IMR-90 (cell line): ENCODE data around the gene HOMER3. TPM values are rescaled to one million over a fixed set of nuclear protein-coding genes. Genes with fewer than 3 reads are reported as not detected.

Experiments
- ATAC-seq: fragments of 200-7000 bp; cut with Tn5 transposase; 2 replicates; pipeline ENCODE4 v1.9.1; 2020; ENCODE audit warnings: low read depth, mild to moderate bottlenecking, moderate library complexity
- BruUV-seq: library from RNA; stranded (reverse); fragments of 400-500 nt; replicated peaks from 2 replicates; lab custom pipeline; 2021; lab: Mats Ljungman, UMichigan
- CTCF ChIA-PET: fragments of 300-600 bp; formaldehyde crosslinking; extraction: SDS; loops from one replicate; lab custom pipeline; 2021; ENCODE audit warnings: antibody characterized with exemption; lab: Yijun Ruan, JAX
- POLR2A ChIA-PET: fragments of 300-600 bp; sonication (Branson Sonifier 250); formaldehyde crosslinking; loops from one replicate; lab custom pipeline; 2022; ENCODE audit warnings: antibody characterized with exemption; ENCODE audit not compliant: unreplicated experiment; lab: Charles Lee
- DNase-seq: peaks from one replicate; pipeline ENCODE4 v3.0.0; 2013
- H2AFZ ChIP-seq: replicated peaks from 2 replicates; pipeline ENCODE3; 2013; ENCODE audit warnings: low read length, mild to moderate bottlenecking; ENCODE audit not compliant: poor library complexity
- H2AK5ac ChIP-seq: 2 replicates; pipeline ENCODE4 v1.6.1; 2013; ENCODE audit warnings: low read depth, low read length, inconsistent platforms
- H2AK9ac ChIP-seq: replicated peaks from 2 replicates; pipeline ENCODE3; 2013; ENCODE audit warnings: mild to moderate bottlenecking, low read depth, low read length, moderate library complexity; ENCODE audit not compliant: poor library complexity
- H2BK120ac ChIP-seq: 2 replicates; pipeline ENCODE4 v1.6.1; 2013; ENCODE audit warnings: low read depth, low read length, inconsistent platforms
- H2BK15ac ChIP-seq: 3 replicates; pipeline ENCODE4 v1.6.1; 2013; ENCODE audit warnings: low read depth, low read length, inconsistent platforms
- H2BK20ac ChIP-seq: 2 replicates; pipeline ENCODE4 v1.6.1; 2013; ENCODE audit warnings: low read depth, mild to moderate bottlenecking, inconsistent platforms, low read length, moderate library complexity
- H2BK5ac ChIP-seq: 2 replicates; pipeline ENCODE4 v1.6.1; 2013; ENCODE audit warnings: mild to moderate bottlenecking, low read depth, low read length, inconsistent platforms; ENCODE audit not compliant: poor library complexity, severe bottlenecking
- H3K14ac ChIP-seq: replicated peaks from 2 replicates; pipeline ENCODE4 v1.6.1; 2013; ENCODE audit warnings: low read depth, low read length, inconsistent platforms
- H3K18ac ChIP-seq: 2 replicates; pipeline ENCODE4 v1.6.1; 2013; ENCODE audit warnings: low read depth, low read length, control low read depth
- H3K23ac ChIP-seq: 2 replicates; pipeline ENCODE4 v1.6.1; 2013; ENCODE audit warnings: low read depth, low read length, inconsistent platforms
- H3K27ac ChIP-seq: 2 replicates; pipeline ENCODE4 v1.5.1; 2013; ENCODE audit warnings: mild to moderate bottlenecking, control low read depth, low read length; ENCODE audit not compliant: insufficient read depth
- H3K27me3 ChIP-seq: 2 replicates; pipeline ENCODE4 v1.6.1; 2013; ENCODE audit warnings: low read length; ENCODE audit not compliant: control insufficient read depth, insufficient read depth
- H3K36me3 ChIP-seq: 2 replicates; pipeline ENCODE4 v1.6.1; 2013; ENCODE audit warnings: low read length, mixed read lengths; ENCODE audit not compliant: control insufficient read depth, insufficient read depth
- H3K4ac ChIP-seq: 2 replicates; pipeline ENCODE4 v1.6.1; 2013; ENCODE audit warnings: low read depth, low read length, inconsistent platforms
- H3K4me1 ChIP-seq: 2 replicates; pipeline ENCODE4 v1.6.1; 2013; ENCODE audit warnings: low read length, mixed read lengths; ENCODE audit not compliant: control insufficient read depth, insufficient read depth
- H3K4me2 ChIP-seq: 2 replicates; pipeline ENCODE4 v1.6.1; 2013; ENCODE audit warnings: low read depth, mild to moderate bottlenecking, control low read depth, low read length, moderate library complexity
- H3K4me3 ChIP-seq: 2 replicates; pipeline ENCODE4 v1.5.1; 2013; ENCODE audit warnings: low read depth, mild to moderate bottlenecking, control low read depth, low read length, moderate library complexity; ENCODE audit not compliant: insufficient read depth
- H3K56ac ChIP-seq: 2 replicates; pipeline ENCODE4 v1.6.1; 2013; ENCODE audit warnings: low read length, inconsistent platforms; ENCODE audit not compliant: insufficient read depth; ENCODE audit errors: extremely low read depth
- H3K79me1 ChIP-seq, 2 experiments: 2 replicates each; pipeline ENCODE4 v1.6.1; 2013; ENCODE audit warnings: low read length in 2 of 2, inconsistent platforms in 1 of 2, low read depth in 1 of 2
- H3K9ac ChIP-seq: 2 replicates; pipeline ENCODE4 v1.6.1; 2013; ENCODE audit warnings: low read depth, low read length, control low read depth
- H3K9me1 ChIP-seq: 2 replicates; pipeline ENCODE4 v1.6.1; 2013; ENCODE audit warnings: low read length, inconsistent platforms; ENCODE audit not compliant: insufficient read depth
- H3K9me3 ChIP-seq: 2 replicates; pipeline ENCODE4 v1.6.1; 2013; ENCODE audit warnings: low read length; ENCODE audit not compliant: control insufficient read depth, insufficient read depth
- H4K20me1 ChIP-seq: 2 replicates; pipeline ENCODE4 v1.6.1; 2013; ENCODE audit warnings: low read length, inconsistent platforms; ENCODE audit not compliant: insufficient read depth
- H4K5ac ChIP-seq: 2 replicates; pipeline ENCODE4 v1.6.1; 2013; ENCODE audit warnings: mild to moderate bottlenecking, low read depth, low read length, control low read depth
- H4K8ac ChIP-seq, 2 experiments: 2 replicates each; pipeline ENCODE4 v1.6.1; 2013; ENCODE audit warnings: low read depth in 2 of 2, low read length in 2 of 2, control low read depth in 1 of 2, inconsistent platforms in 1 of 2
- H4K91ac ChIP-seq: 2 replicates; pipeline ENCODE4 v1.6.1; 2013; ENCODE audit warnings: low read depth, low read length, inconsistent platforms; ENCODE audit not compliant: insufficient read depth
- CEBPB ChIP-seq: IDR thresholded peaks from 2 replicates; pipeline ENCODE4 v1.6.1; 2012; ENCODE audit warnings: low read depth, low read length, improper control_type of control experiment
- CTCF ChIP-seq: conservative IDR thresholded peaks from 2 replicates; pipeline ENCODE4 v1.5.1; 2012; ENCODE audit warnings: mild to moderate bottlenecking, low read depth, low read length, improper control_type of control experiment
- ELK1 ChIP-seq: fragments of 150-350 bp; IDR thresholded peaks from 2 replicates; pipeline ENCODE4 v1.6.1; 2016; ENCODE audit warnings: low read depth, mild to moderate bottlenecking, low read length, moderate library complexity, borderline replicate concordance
- RAD21 ChIP-seq: IDR thresholded peaks from 2 replicates; pipeline ENCODE4 v1.6.1; 2012; ENCODE audit warnings: low read length, improper control_type of control experiment
- SMC3 ChIP-seq: fragments of 150-350 bp; IDR thresholded peaks from 2 replicates; pipeline ENCODE4 v1.6.1; 2016; ENCODE audit warnings: low read depth, mild to moderate bottlenecking, antibody characterized with exemption, low read length, moderate library complexity
- WGBS, 2 experiments: methylation state at CpG; one replicate each; pipeline versions ENCODE4 v1.1.5 to v1.1.7; 2013; ENCODE audit warnings: missing lambda C conversion rate in 2 of 2; ENCODE audit not compliant: insufficient read length in 1 of 2; ENCODE audit errors: extremely low coverage in 2 of 2; 5-methylcytosine and 5-hydroxymethylcytosine counted together
- dilution Hi-C: fragments of 300-500 bp; cut with HindIII; formaldehyde crosslinking; loops from one replicate; pipeline ENCODE4 v1.14.3; 2018; ENCODE audit warnings: low sequenced_read_pairs; ENCODE audit not compliant: unreplicated experiment
- in situ Hi-C: fragments of 300-500 bp; cut with MboI; formaldehyde crosslinking; loops from 3 replicates; pipeline ENCODE4 v1.14.3; 2019; ENCODE audit warnings: low sequenced_read_pairs, inconsistent platforms, mixed read lengths
- intact Hi-C: fragments of 100-400 bp; cut with micrococcal nuclease; formaldehyde crosslinking; loops from 2 replicates; pipeline ENCODE4 v1.10.0; 2022
- polyA plus RNA-seq, 3 experiments: library from polyadenylated mRNA; depleted of rRNA; stranded (reverse); fragments of >200 nt; gene quantifications; 2 replicates each; pipeline ENCODE4 v1.2.3, GENCODE V29; 2012; ENCODE audit warnings: low replicate concordance in 1 of 3
- total RNA-seq: library from RNA; depleted of rRNA; stranded (reverse); fragments of >200 nt; gene quantifications from 2 replicates; pipeline ENCODE4 v1.2.3, GENCODE V29; 2012

Gene HOMER3
- total and polyA plus RNA-seq, 2 of the 4 experiments (the other 2 are of a cell fraction) = 53.4 to 77.0 TPM

GRCh38 chr19:18895038-18895823 is 45.8 kb downstream of the HOMER3 start:
- intact Hi-C loops = no loop called here
- no TSS peak for BruUV-seq
- Histone ChIP-seq H4K91ac (no peak overlapping the region), H3K4ac (no peak overlapping the region), H3K4me2 (peak overlapping the region; percentile 80), H3K9me1 (no peaks in the 10 kb centered on the region), H4K8ac (no peak overlapping the region), H2AK9ac (peak overlapping the region; percentile 33), H3K79me1 (no peaks in the 10 kb centered on the region), H3K9me3 (no peaks in the 10 kb centered on the region), H3K27me3 (peaks cover 7% of the 10 kb centered on the region; the same call in 1 of the 2 replicates), H3K23ac (no peak overlapping the region), H4K20me1 (peaks cover 19% of the 10 kb centered on the region), H2AFZ (peak overlapping the region; percentile 89), H2BK120ac (no peak overlapping the region), H3K4me3 (peak overlapping the region; percentile 47), H2BK15ac (no peak overlapping the region), H3K27ac (no peak overlapping the region), H3K4me1 (peaks cover 8% of the 10 kb centered on the region; the same call in 1 of the 2 replicates), H3K9ac (peak overlapping the region; percentile 9; the same call in 1 of the 2 replicates), H3K56ac (no peak overlapping the region), H2BK5ac (no peak overlapping the region), H2AK5ac (no peak overlapping the region), H3K14ac (no peak overlapping the region), H2BK20ac (no peak overlapping the region), H3K18ac (no peak overlapping the region), H3K36me3 (peaks cover 15% of the 10 kb centered on the region; the same call in 1 of the 2 replicates), H4K5ac (no peak overlapping the region)
- ChIA-PET POLR2A (no interaction called here), CTCF (interaction anchor here (0.6 to 1.0 kb wide), 3 partner anchors 28 to 101 kb away, joined by 3 read pairs; no protein-coding TSS in a partner anchor)
- in situ Hi-C loops = no loop called here
- dilution Hi-C loops = no loop called here
- WGBS, 2 experiments = 1% methylated on average over 27 of the region's 72 CpGs; no CpG with 5 or more reads in 1 of the 2 experiments
- DNase-seq = no peak
- peak; percentile 59 for ATAC-seq
- TF ChIP-seq SMC3 (peak; percentile 17; the same call in 1 of the 2 replicates), CEBPB (no peak), ELK1 (no peak), CTCF (peak; percentile 36), RAD21 (peak; percentile 26; the same call in 1 of the 2 replicates)
